PC-3 (cell line): ENCODE results near the gene MAD1L1.

ENCODE experiments used
- CTCF ChIP-seq: fragments of 300-600 bp; sonication (generic); conservative IDR thresholded peaks from 2 replicates; pipeline ENCODE4 v1.5.1; 2017; ENCODE audit warnings: antibody characterized with exemption, low read depth, mild to moderate bottlenecking, low read length
- EZH2 ChIP-seq: fragments of 300-600 bp; sonication (generic); IDR thresholded peaks from one replicate; pipeline ENCODE4 v1.6.1; 2017; ENCODE audit warnings: antibody characterized with exemption, mild to moderate bottlenecking, low read length; ENCODE audit not compliant: unreplicated experiment

- TF ChIP-seq CTCF (no peak), EZH2 (no peak)
Measured at GRCh38 chr7:2185715-2186114, 47.0 kb downstream of the MAD1L1 start.
